Heart right ventricle (tissue), 16 donors: ENCODE measurements around the gene DMBT1. TPM values are rescaled to one million over a fixed set of nuclear protein-coding genes. Genes with fewer than 3 reads are reported as not detected.

Source experiments
- ATAC-seq, 8 donors: fragments of 200-7000 bp; cut with Tn5 transposase; one replicate each; pipeline ENCODE4 v1.9.1; 2020; ENCODE audit warnings: mild to moderate bottlenecking in 8 of 8, moderate library complexity in 8 of 8, moderate number of reproducible peaks in 1 of 8
- DNase-seq, 2 donors: peaks; one replicate each; pipeline ENCODE4 v3.0.0-alpha.2; 2020
- H3K27ac ChIP-seq, 10 donors: fragments of 200-600 bp; sonication (generic) in 2 of 10; one replicate each; pipeline versions ENCODE4 v1.5.0 to v1.8.0; 2020 to 2022; ENCODE audit warnings: mild to moderate bottlenecking in 3 of 10
- H3K27me3 ChIP-seq, 7 donors: fragments of 200-600 bp; one replicate each; pipeline ENCODE4 v1.8.0; 2021 to 2022; ENCODE audit warnings: mild to moderate bottlenecking in 2 of 7
- H3K36me3 ChIP-seq, 9 donors: fragments of 200-600 bp; sonication (generic) in 1 of 9; one replicate each; pipeline versions ENCODE4 v1.5.0 to v1.8.0; 2020 to 2022; ENCODE audit warnings: mild to moderate bottlenecking in 2 of 9
- H3K4me1 ChIP-seq, 9 donors: fragments of 200-600 bp; sonication (generic) in 1 of 9; one replicate each; pipeline versions ENCODE4 v1.5.0 to v1.8.0; 2020 to 2022; ENCODE audit warnings: mild to moderate bottlenecking in 4 of 9
- H3K4me3 ChIP-seq, 10 donors: fragments of 200-600 bp; sonication (generic) in 2 of 10; one replicate each; pipeline versions ENCODE4 v1.5.0 to v1.8.0; 2020 to 2022; ENCODE audit warnings: mild to moderate bottlenecking in 7 of 10, moderate library complexity in 2 of 10
- H3K9me3 ChIP-seq, 11 donors: fragments of 200-600 bp in 10 of 11; sonication (generic) in 2 of 11; one replicate each; pipeline versions ENCODE4 v1.5.0 to v1.8.0; 2013 to 2022; ENCODE audit warnings: mild to moderate bottlenecking in 2 of 11, control low read depth in 1 of 11, moderate library complexity in 1 of 11
- CTCF ChIP-seq, 9 donors: fragments of 200-600 bp; sonication (generic) in 2 of 9; IDR thresholded peaks; one replicate each; pipeline versions ENCODE4 v1.5.0 to v1.8.0; 2021 to 2022; ENCODE audit warnings: antibody characterized with exemption in 9 of 9, mild to moderate bottlenecking in 5 of 9, moderate library complexity in 1 of 9
- WGBS, 2 donors: extraction: QIAGEN DNeasy Blood & Tissue Kit; methylation state at CpG; one replicate each; pipeline ENCODE4 v1.1.7; 2013; ENCODE audit warnings: inconsistent platforms in 1 of 2; 5-methylcytosine and 5-hydroxymethylcytosine counted together
- intact Hi-C, 10 donors: fragments of 100-400 bp; cut with DNase I; formaldehyde crosslinking; loops; one replicate each; pipeline versions ENCODE4 v1.11.1 to v1.14.2; 2022
- polyA plus RNA-seq, 2 donors: library from polyadenylated mRNA; stranded (reverse); fragments of 200-250 nt; gene quantifications; one replicate each; pipeline ENCODE4 v1.2.3, GENCODE V29; 2013
- total RNA-seq, 10 donors: library from RNA; stranded (reverse); fragmentation: NEBNext Ultra II Directional in 3 of 10; extraction: Animal tissue kit (Norgen Biotek cat#: 25700) in 3 of 10; gene quantifications; one replicate each; pipeline versions ENCODE4 v1.2.1 to v1.2.4, GENCODE V29; 2021 to 2023
- donor health status: Arrhythmogenic right ventricular cardiomyopathy.
- donor health status: ischemic (EF 13 %, LVEDD 7.1; RV severe dilation, severe dysfunction).
- donor health status: healthy with polysubstance abuse.
- donor health status: DM: no; HTN: yes; CAD: no.
- donor health status: DM: no; HTN: no; CAD: no.
- donor health status: ischemic (EF 25% LVEDD 6.9; RV normal size, moderate dysfunction).
- donor health status: ischemic (EF 25% LVEDD 5.7; RV mildly dilated, moderate dysfunction).
- donor health status: healthy.
- donor health status: DM: yes; HTN: yes; CAD: no.
- donor health status: Ischemic cardiomyopathy.
- donor health status: ischemic (EF 35%, LVEDD 5.7; RV mildly dilated, moderate dysfunction).
- donor health status: nonischemic (EF 11% LVEDD 7.7; RV severe dilation, severe dysfunction).
- donor health status: DM: yes; HTN: yes; CAD: no.
- donor health status: PGD.
- donor health status: ischemic (EF 29% LVEDD 5.4; RV normal size, mild dysfunction).
- donor health status: nonischemic (EF 23%, LVEDD 6.1; RV moderate dilation, normal function).

DMBT1 gene
- total and polyA plus RNA-seq, 12 donors = 0.01 to 0.18 (median 0.05) TPM; not detected in 9

- H3K27ac ChIP-seq = no peak overlapping the region
- H3K9me3 ChIP-seq = no peaks in the 10 kb centered on the region
- intact Hi-C loops = no loop called here
- no peaks in the 10 kb centered on the region for H3K36me3 ChIP-seq
- ATAC-seq = peak in 5 of 8 donors; percentile 44 to 76 (median 49)
- H3K27me3 ChIP-seq = no peaks in the 10 kb centered on the region
- WGBS, 2 donors = 35 to 39% methylated on average over 2 of the region's 2 CpGs
- no peak for TF ChIP-seq CTCF (IDR thresholded peaks at IDR 0.05)
- peak; percentile 43 to 55 for DNase-seq
- no peak overlapping the region for H3K4me3 ChIP-seq
- peaks cover 0 to 20% (median 12%) of the 10 kb centered on the region in 9 donors for H3K4me1 ChIP-seq
These were observed 76.8 kb downstream of the DMBT1 start for GRCh38 chr10:122637376-122637775.

- Histone ChIP-seq H3K27me3 (no peaks in the 10 kb centered on the region), H3K27ac (no peak overlapping the region), H3K4me1 (peaks cover 0 to 16% (median 12%) of the 10 kb centered on the region in 9 donors), H3K4me3 (no peak overlapping the region), H3K36me3 (no peaks in the 10 kb centered on the region), H3K9me3 (no peaks in the 10 kb centered on the region)
- no peak for TF ChIP-seq CTCF (IDR thresholded peaks at IDR 0.05)
- ATAC-seq (no peak), DNase-seq (no peak)
- intact Hi-C loops = no loop called here
- WGBS, 2 donors = 97 to 99% methylated on average over 6 of the region's 6 CpGs
These were observed 77.6 kb downstream of the DMBT1 start for GRCh38 chr10:122638106-122638505.

- no peak for DNase-seq
- WGBS, 2 donors = 66 to 79% methylated on average over 7 of the region's 7 CpGs
These were observed 79.2 kb downstream of the DMBT1 start for GRCh38 chr10:122639801-122640200.

GRCh38 chr10:122640921-122641320, 80.4 kb downstream of the DMBT1 start:
- H3K9me3 ChIP-seq = no peaks in the 10 kb centered on the region
- ATAC-seq (no peak), DNase-seq (no peak)
- intact Hi-C loops = loop anchor here in 1 of 10 donors (10.0 kb wide), 1 partner anchor 924 kb away; no protein-coding TSS in a partner anchor
- no peak overlapping the region for H3K4me3 ChIP-seq
- H3K27me3 ChIP-seq = no peaks in the 10 kb centered on the region
- 65 to 85% methylated on average over 3 of the region's 3 CpGs for WGBS, 2 donors
- no peak for TF ChIP-seq CTCF (IDR thresholded peaks at IDR 0.05)
- no peak overlapping the region for H3K27ac ChIP-seq
- H3K36me3 ChIP-seq = no peaks in the 10 kb centered on the region
- H3K4me1 ChIP-seq = peaks cover 0 to 16% (median 12%) of the 10 kb centered on the region in 9 donors

More at GRCh38 chr10:122639801-122640200, 79.2 kb downstream of the DMBT1 start:
- intact Hi-C loops = loop anchor here in 1 of 10 donors (10.0 kb wide), 1 partner anchor 925 kb away; no protein-coding TSS in a partner anchor
- H3K27me3 ChIP-seq = no peaks in the 10 kb centered on the region
- no peak for ATAC-seq
- peaks cover 0 to 16% (median 12%) of the 10 kb centered on the region in 9 donors for H3K4me1 ChIP-seq
- no peaks in the 10 kb centered on the region for H3K36me3 ChIP-seq
- TF ChIP-seq CTCF (IDR thresholded peaks at IDR 0.05) = no peak
- no peaks in the 10 kb centered on the region for H3K9me3 ChIP-seq
- no peak overlapping the region for H3K27ac ChIP-seq
- no peak overlapping the region for H3K4me3 ChIP-seq
